Measurements from ENCODE around the gene CIC.
"Not testable (repeated sequence)": the region's sequence is repeated elsewhere in the genome, so short reads cannot be mapped to it uniquely, and the experiment has no call there.

The CIC gene

GRCh38 chr19:42313096-42313839 is 44.2 kb downstream of the CIC start, which contains the start of gene TMEM145:
TMEM145 (plus strand) TSS chr19:42313309; CDS start chr19:42313377, 68 bp downstream.
- peak; percentile 73 for DNase-seq

- no peak for DNase-seq
Observed at GRCh38 chr19:42313840-42314755, 45.0 kb downstream of the CIC start.

- no peak for DNase-seq
Observed at GRCh38 chr19:42315024-42315423, 46.0 kb downstream of the CIC start.

GRCh38 chr19:42316223-42317211 is 47.5 kb downstream of the CIC start:
- DNase-seq = no peak

- DNase-seq = no peak
Observed at GRCh38 chr19:42317535-42317934, 48.5 kb downstream of the CIC start.

GRCh38 chr19:42322305-42322704 is 53.3 kb downstream of the CIC start:
- DNase-seq = no peak

GRCh38 chr19:42323473-42323851 is 54.4 kb downstream of the CIC start:
- DNase-seq = no peak

GRCh38 chr19:42323852-42324654 is 55.0 kb downstream of the CIC start:
- DNase-seq = no peak

- DNase-seq = no peak
Observed at GRCh38 chr19:42324655-42325307, 55.7 kb downstream of the CIC start.

- DNase-seq = peak; percentile 86
Observed at GRCh38 chr19:42325308-42325895, 56.4 kb downstream of the CIC start, which contains the start of gene MEGF8. MEGF8 (plus strand) TSS chr19:42325635; CDS start chr19:42326244, 609 bp downstream.

- DNase-seq = no peak
Observed at GRCh38 chr19:42325896-42326771, 57.1 kb downstream of the CIC start.

GRCh38 chr19:42326969-42327368 is 57.9 kb downstream of the CIC start:
- DNase-seq = no peak

- no peak for DNase-seq
Observed at GRCh38 chr19:42327381-42327780, 58.3 kb downstream of the CIC start.

GRCh38 chr19:42328106-42328505 is 59.1 kb downstream of the CIC start:
- DNase-seq = no peak

GRCh38 chr19:42328854-42329253 is 59.8 kb downstream of the CIC start:
- DNase-seq = no peak

- no peak for DNase-seq
Observed at GRCh38 chr19:42330241-42330711, 61.2 kb downstream of the CIC start.

GRCh38 chr19:42331333-42331732 is 62.3 kb downstream of the CIC start:
- DNase-seq = not testable (repeated sequence)

- no peak for DNase-seq
Observed at GRCh38 chr19:42332059-42332458, 63.0 kb downstream of the CIC start.

GRCh38 chr19:42333018-42333417 is 64.0 kb downstream of the CIC start:
- DNase-seq = no peak
